ENCODE data around the gene DGKQ.

The DGKQ gene

GRCh38 chr4:960140-960635, 13.2 kb downstream of the DGKQ start:
- H3K9ac ChIP-seq (ENCODE audit: low read length): no peak overlapping the region
- no peak for TF ChIP-seq CTCF (IDR thresholded peaks at IDR 0.05; ENCODE audit: insufficient read depth, low read length, poor library complexity, severe bottlenecking)
- no peak for TF ChIP-seq EZH2phosphoT487 (conservative IDR thresholded peaks at IDR 0.05; ENCODE audit: low read length)
- no peak overlapping the region for H3K4me2 ChIP-seq (ENCODE audit: low read depth, low read length, poor library complexity, severe bottlenecking)
- no peak overlapping the region for H3K4me3 ChIP-seq (ENCODE audit: insufficient read depth, low read length, poor library complexity, severe bottlenecking)
- no peaks in the 10 kb centered on the region for H3F3A ChIP-seq (ENCODE audit: insufficient read depth)
- no peak overlapping the region for H2AFZ ChIP-seq (ENCODE audit: low read depth, low read length, severe bottlenecking)
- no peaks in the 10 kb centered on the region for H3K36me3 ChIP-seq (ENCODE audit: low read length)
- H3K9me2 ChIP-seq (replicated peaks; ENCODE audit: insufficient read depth, low read length): no peaks in the 10 kb centered on the region
- no peak overlapping the region for H3K27ac ChIP-seq (ENCODE audit: low read depth, low read length)
- H3K9me3 ChIP-seq (ENCODE audit: insufficient read depth, low read length): no peaks in the 10 kb centered on the region
- no peaks in the 10 kb centered on the region for H3K79me2 ChIP-seq (ENCODE audit: insufficient read depth, low read length)
- H3K27me3 ChIP-seq (ENCODE audit: low read length): no peaks in the 10 kb centered on the region
- H4K20me1 ChIP-seq (ENCODE audit: low read depth, low read length): no peaks in the 10 kb centered on the region

- no peaks in the 10 kb centered on the region for H3K9me2 ChIP-seq (replicated peaks; ENCODE audit: insufficient read depth, low read length)
- H3K36me3 ChIP-seq (ENCODE audit: low read length): no peaks in the 10 kb centered on the region
- TF ChIP-seq CTCF (IDR thresholded peaks at IDR 0.05; ENCODE audit: insufficient read depth, low read length, poor library complexity, severe bottlenecking) (no peak), EZH2phosphoT487 (conservative IDR thresholded peaks at IDR 0.05; ENCODE audit: low read length) (no peak)
- H3K27ac ChIP-seq (ENCODE audit: low read depth, low read length): no peak overlapping the region
- H3F3A ChIP-seq (ENCODE audit: insufficient read depth): no peaks in the 10 kb centered on the region
- H3K4me2 ChIP-seq (ENCODE audit: low read depth, low read length, poor library complexity, severe bottlenecking): no peak overlapping the region
- H3K4me3 ChIP-seq (ENCODE audit: insufficient read depth, low read length, poor library complexity, severe bottlenecking): no peak overlapping the region
- no peaks in the 10 kb centered on the region for H4K20me1 ChIP-seq (ENCODE audit: low read depth, low read length)
- no peaks in the 10 kb centered on the region for H3K9me3 ChIP-seq (ENCODE audit: insufficient read depth, low read length)
- no peaks in the 10 kb centered on the region for H3K27me3 ChIP-seq (ENCODE audit: low read length)
- H3K9ac ChIP-seq (ENCODE audit: low read length): no peak overlapping the region
- H3K79me2 ChIP-seq (ENCODE audit: insufficient read depth, low read length): no peaks in the 10 kb centered on the region
- no peak overlapping the region for H2AFZ ChIP-seq (ENCODE audit: low read depth, low read length, severe bottlenecking)
Measured at GRCh38 chr4:959338-960139, 13.8 kb downstream of the DGKQ start.

- H3K27ac ChIP-seq (ENCODE audit: low read depth, low read length): no peak overlapping the region
- no peaks in the 10 kb centered on the region for H3K9me2 ChIP-seq (replicated peaks; ENCODE audit: insufficient read depth, low read length)
- TF ChIP-seq CTCF (IDR thresholded peaks at IDR 0.05; ENCODE audit: insufficient read depth, low read length, poor library complexity, severe bottlenecking) (no peak), EZH2phosphoT487 (conservative IDR thresholded peaks at IDR 0.05; ENCODE audit: low read length) (no peak)
- no peaks in the 10 kb centered on the region for H3K27me3 ChIP-seq (ENCODE audit: low read length)
- no peak overlapping the region for H3K4me2 ChIP-seq (ENCODE audit: low read depth, low read length, poor library complexity, severe bottlenecking)
- H3K79me2 ChIP-seq (ENCODE audit: insufficient read depth, low read length): no peaks in the 10 kb centered on the region
- no peak overlapping the region for H2AFZ ChIP-seq (ENCODE audit: low read depth, low read length, severe bottlenecking)
- no peaks in the 10 kb centered on the region for H4K20me1 ChIP-seq (ENCODE audit: low read depth, low read length)
- no peaks in the 10 kb centered on the region for H3K36me3 ChIP-seq (ENCODE audit: low read length)
- no peak overlapping the region for H3K9ac ChIP-seq (ENCODE audit: low read length)
- H3F3A ChIP-seq (ENCODE audit: insufficient read depth): no peaks in the 10 kb centered on the region
- no peaks in the 10 kb centered on the region for H3K9me3 ChIP-seq (ENCODE audit: insufficient read depth, low read length)
- no peak overlapping the region for H3K4me3 ChIP-seq (ENCODE audit: insufficient read depth, low read length, poor library complexity, severe bottlenecking)
Measured at GRCh38 chr4:958696-959337, 14.6 kb downstream of the DGKQ start.

All from SU-DHL-6 (cell line).